SK-N-SH treated with all-trans-retinoic acid at 6 μM for 48 hours (cell line): ENCODE data around the gene LUC7L3.

Experiments
- BACH2 ChIP-seq: fragments of 250-450 bp; sonication (Bioruptor Pico); IDR thresholded peaks from 2 replicates; pipeline ENCODE4 v1.9.0; 2021; ENCODE audit warnings: mild to moderate bottlenecking, borderline replicate concordance
- CSRNP3 ChIP-seq: fragments of 250-450 bp; sonication (Bioruptor Pico); IDR thresholded peaks from 2 replicates; pipeline ENCODE4 v1.5.1; 2021; ENCODE audit warnings: mild to moderate bottlenecking, moderate library complexity
- PATZ1 ChIP-seq: fragments of 250-450 bp; sonication (Bioruptor Pico); IDR thresholded peaks from 2 replicates; pipeline ENCODE4 v1.8.0; 2020; ENCODE audit warnings: mild to moderate bottlenecking, moderate library complexity, borderline replicate concordance

GRCh38 chr17:50764734-50765149 is 45.3 kb downstream of the LUC7L3 start:
- TF ChIP-seq PATZ1 (CRISPR knock-in tag) (no peak), CSRNP3 (CRISPR knock-in tag) (no peak), BACH2 (CRISPR knock-in tag) (no peak)
